ENCODE data around the gene COL2A1. TPM values are rescaled to one million over a fixed set of nuclear protein-coding genes. Genes with fewer than 3 reads are reported as not detected.

Gene COL2A1
- total RNA-seq, 1 donor from 2014 or later = 1.9 TPM

DNA sequence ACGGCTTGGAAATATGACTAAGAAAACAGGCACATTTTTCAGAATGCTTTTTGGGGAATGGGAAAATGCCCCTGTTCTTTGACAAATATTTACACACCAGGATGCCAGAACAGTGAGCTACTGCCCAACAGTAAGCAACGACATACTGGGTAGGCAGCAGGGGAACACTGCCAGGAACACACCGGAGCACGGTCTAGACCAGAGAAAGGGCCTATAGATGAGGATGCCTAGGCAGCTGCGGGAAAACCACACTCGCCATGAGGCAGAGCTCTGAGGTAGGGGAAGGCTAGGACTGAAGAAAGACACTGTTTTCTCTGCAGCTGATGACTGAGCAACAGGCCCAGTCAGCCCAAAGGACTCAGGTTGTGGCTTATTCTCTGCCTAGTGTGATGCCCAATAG is 45.9 kb upstream of the COL2A1 start:
- peaks cover 15% of the 10 kb centered on the region for H3K36me3 Mint-ChIP-seq (ENCODE audit: low read depth, unreplicated experiment)
- no peaks in the 10 kb centered on the region for H3K27me3 Mint-ChIP-seq (ENCODE audit: unreplicated experiment)
- TF ChIP-seq, protein P1, sequence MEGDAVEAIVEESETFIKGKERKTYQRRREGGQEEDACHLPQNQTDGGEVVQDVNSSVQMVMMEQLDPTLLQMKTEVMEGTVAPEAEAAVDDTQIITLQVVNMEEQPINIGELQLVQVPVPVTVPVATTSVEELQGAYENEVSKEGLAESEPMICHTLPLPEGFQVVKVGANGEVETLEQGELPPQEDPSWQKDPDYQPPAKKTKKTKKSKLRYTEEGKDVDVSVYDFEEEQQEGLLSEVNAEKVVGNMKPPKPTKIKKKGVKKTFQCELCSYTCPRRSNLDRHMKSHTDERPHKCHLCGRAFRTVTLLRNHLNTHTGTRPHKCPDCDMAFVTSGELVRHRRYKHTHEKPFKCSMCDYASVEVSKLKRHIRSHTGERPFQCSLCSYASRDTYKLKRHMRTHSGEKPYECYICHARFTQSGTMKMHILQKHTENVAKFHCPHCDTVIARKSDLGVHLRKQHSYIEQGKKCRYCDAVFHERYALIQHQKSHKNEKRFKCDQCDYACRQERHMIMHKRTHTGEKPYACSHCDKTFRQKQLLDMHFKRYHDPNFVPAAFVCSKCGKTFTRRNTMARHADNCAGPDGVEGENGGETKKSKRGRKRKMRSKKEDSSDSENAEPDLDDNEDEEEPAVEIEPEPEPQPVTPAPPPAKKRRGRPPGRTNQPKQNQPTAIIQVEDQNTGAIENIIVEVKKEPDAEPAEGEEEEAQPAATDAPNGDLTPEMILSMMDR (IDR thresholded peaks at IDR 0.05; ENCODE audit: unreplicated experiment) = no peak
- DNase-seq (ENCODE audit: low spot score) = no peak
- no peaks in the 10 kb centered on the region for H3K9me3 Mint-ChIP-seq (ENCODE audit: unreplicated experiment)
- no peak overlapping the region for H3K27ac Mint-ChIP-seq (ENCODE audit: unreplicated experiment)
- H3K4me3 Mint-ChIP-seq (ENCODE audit: unreplicated experiment) = no peak overlapping the region
- H3K4me1 Mint-ChIP-seq (ENCODE audit: unreplicated experiment) = peaks cover 5% of the 10 kb centered on the region

DNA sequence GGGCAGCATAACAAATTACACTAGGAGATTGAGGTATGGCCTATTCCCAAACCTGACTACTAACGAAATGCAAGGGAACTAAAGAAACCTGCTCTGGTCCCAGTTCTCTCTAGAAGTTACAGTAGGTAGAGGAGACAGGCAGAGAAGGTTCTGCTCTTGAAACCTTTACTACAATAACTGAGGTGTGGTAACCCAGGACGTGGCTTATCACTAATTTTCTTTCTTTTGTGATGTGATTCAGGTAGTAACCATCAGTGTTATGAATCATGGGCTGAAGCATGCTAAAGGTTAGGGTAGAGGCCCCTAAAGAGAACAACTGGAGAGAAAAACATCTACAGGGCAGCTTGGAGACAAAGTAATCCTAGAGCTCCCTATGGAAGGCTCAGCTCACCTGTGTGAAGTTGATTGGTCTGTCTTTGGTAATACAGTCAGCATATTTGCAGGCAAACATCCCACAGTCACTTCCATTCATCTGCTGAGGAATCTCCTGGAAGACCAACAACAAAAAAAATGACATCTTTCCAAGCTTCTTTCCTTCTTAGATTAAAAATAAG is 41.8 kb upstream of the COL2A1 start:
- no peaks in the 10 kb centered on the region for H3K4me1 Mint-ChIP-seq (ENCODE audit: unreplicated experiment)
- H3K27ac Mint-ChIP-seq (ENCODE audit: unreplicated experiment) = no peak overlapping the region
- H3K9me3 Mint-ChIP-seq (ENCODE audit: unreplicated experiment) = no peaks in the 10 kb centered on the region
- no peak for DNase-seq (ENCODE audit: low spot score)
- TF ChIP-seq, protein P1 (IDR thresholded peaks at IDR 0.05; ENCODE audit: unreplicated experiment) = no peak
- H3K27me3 Mint-ChIP-seq (ENCODE audit: unreplicated experiment) = no peaks in the 10 kb centered on the region
- H3K4me3 Mint-ChIP-seq (ENCODE audit: unreplicated experiment) = no peak overlapping the region
- peaks cover 14% of the 10 kb centered on the region for H3K36me3 Mint-ChIP-seq (ENCODE audit: low read depth, unreplicated experiment)

DNA sequence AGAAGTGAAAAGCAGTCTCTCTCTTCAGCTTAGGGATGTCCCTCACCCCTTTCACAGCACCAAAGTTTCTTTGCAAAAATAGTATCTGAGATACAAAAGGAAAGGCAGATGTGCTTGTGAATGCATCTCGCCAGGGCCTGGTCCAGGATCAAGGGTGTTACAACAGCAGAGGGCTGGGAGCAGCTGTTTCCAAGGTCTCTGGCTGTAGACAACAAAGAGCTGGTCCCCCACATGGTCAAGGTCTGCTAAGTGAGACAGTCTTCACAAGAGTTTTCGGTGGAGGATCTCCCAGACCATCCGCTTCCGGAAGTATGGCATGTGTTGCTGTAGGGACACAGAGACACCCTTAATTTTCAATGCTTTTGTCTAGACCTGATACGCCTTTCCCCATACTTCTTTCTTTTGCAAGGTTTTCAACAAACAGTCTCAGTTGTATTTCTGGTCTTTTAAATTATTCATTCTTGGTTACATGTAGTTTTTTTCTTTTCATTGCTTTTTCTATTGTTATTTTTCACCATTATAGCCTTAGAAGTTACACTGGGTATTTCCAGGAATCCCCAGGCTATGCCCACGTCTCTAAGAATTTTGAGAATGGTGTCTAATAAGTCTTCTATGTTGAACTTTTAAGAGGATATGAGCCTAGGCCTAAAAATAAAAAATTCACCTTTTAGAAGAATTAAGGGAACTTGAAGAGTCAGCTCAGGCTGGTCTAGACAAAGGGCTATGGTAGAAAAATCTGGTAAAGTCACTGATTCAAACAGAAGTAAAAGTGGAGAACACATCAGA is 41.0 kb upstream of the COL2A1 start:
- Mint-ChIP-seq H3K9me3 (ENCODE audit: unreplicated experiment) (no peaks in the 10 kb centered on the region), H3K27me3 (ENCODE audit: unreplicated experiment) (no peaks in the 10 kb centered on the region), H3K4me3 (ENCODE audit: unreplicated experiment) (no peak overlapping the region), H3K4me1 (ENCODE audit: unreplicated experiment) (no peaks in the 10 kb centered on the region), H3K27ac (ENCODE audit: unreplicated experiment) (no peak overlapping the region), H3K36me3 (ENCODE audit: low read depth, unreplicated experiment) (peaks cover 14% of the 10 kb centered on the region)
- TF ChIP-seq, protein P1 (IDR thresholded peaks at IDR 0.05; ENCODE audit: unreplicated experiment) = no peak
- no peak for DNase-seq (ENCODE audit: low spot score)

DNA sequence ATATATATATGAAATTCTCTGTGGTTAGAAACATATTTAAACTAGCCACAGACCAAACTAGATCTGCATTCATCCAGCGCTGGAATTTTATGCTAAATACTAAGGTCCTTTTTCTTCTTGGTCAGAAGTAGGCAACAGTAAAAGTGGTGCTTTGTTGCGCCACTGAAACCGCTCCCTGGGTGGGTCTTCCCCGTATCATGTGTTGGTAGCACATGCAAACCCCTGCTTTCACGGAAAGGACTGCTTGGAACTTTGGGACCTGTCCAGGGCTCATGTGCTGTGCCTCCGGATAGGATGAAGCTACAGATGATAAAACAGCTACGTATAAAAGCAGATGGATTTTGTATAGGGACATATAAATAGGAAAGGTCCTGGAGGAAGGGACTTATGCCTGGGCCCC is 40.1 kb upstream of the COL2A1 start:
- no peak overlapping the region for H3K4me3 Mint-ChIP-seq (ENCODE audit: unreplicated experiment)
- TF ChIP-seq, protein P1 (IDR thresholded peaks at IDR 0.05; ENCODE audit: unreplicated experiment) = no peak

DNA sequence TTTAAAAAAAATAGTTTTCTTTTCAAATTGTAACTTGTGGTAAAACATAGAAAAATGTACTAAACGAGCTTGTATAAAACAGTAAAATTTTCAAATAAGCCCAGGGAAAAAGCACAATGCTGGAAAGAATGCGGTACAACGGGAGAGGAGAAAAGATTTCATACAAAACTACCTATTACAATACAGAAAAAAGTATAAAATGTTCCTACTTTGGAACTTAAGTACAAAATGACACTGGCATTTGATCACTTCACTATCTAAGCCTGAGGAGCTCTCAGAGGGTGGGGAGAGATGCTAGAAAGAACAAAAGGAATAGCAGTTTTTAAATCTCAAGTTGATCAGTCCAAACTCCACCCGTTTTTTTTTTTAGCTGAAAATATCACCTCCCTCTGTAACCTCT is 39.5 kb upstream of the COL2A1 start:
- no peaks in the 10 kb centered on the region for H3K9me3 Mint-ChIP-seq (ENCODE audit: unreplicated experiment)
- DNase-seq (ENCODE audit: low spot score) = no peak
- H3K27me3 Mint-ChIP-seq (ENCODE audit: unreplicated experiment) = peaks cover 1% of the 10 kb centered on the region
- no peaks in the 10 kb centered on the region for H3K4me1 Mint-ChIP-seq (ENCODE audit: unreplicated experiment)
- no peak overlapping the region for H3K4me3 Mint-ChIP-seq (ENCODE audit: unreplicated experiment)
- TF ChIP-seq, protein P1 (IDR thresholded peaks at IDR 0.05; ENCODE audit: unreplicated experiment) = no peak
- H3K27ac Mint-ChIP-seq (ENCODE audit: unreplicated experiment) = no peak overlapping the region
- H3K36me3 Mint-ChIP-seq (ENCODE audit: low read depth, unreplicated experiment) = peaks cover 14% of the 10 kb centered on the region

More for the DNA sequence above, 40.1 kb upstream of the COL2A1 start:
- Mint-ChIP-seq H3K27me3 (ENCODE audit: unreplicated experiment) (no peaks in the 10 kb centered on the region), H3K27ac (ENCODE audit: unreplicated experiment) (no peak overlapping the region), H3K9me3 (ENCODE audit: unreplicated experiment) (no peaks in the 10 kb centered on the region), H3K36me3 (ENCODE audit: low read depth, unreplicated experiment) (peaks cover 14% of the 10 kb centered on the region), H3K4me1 (ENCODE audit: unreplicated experiment) (no peaks in the 10 kb centered on the region)
- DNase-seq (ENCODE audit: low spot score) = no peak

All from endothelial cell (in vitro differentiated cells).